Iris pigment epithelial cell (primary cell): ENCODE results near the gene NREP.

ENCODE experiments used
- DNase-seq: peaks from one replicate; pipeline ENCODE4 v3.0.0-alpha.2; 2011; ENCODE audit warnings: low read depth

Gene NREP

DNA sequence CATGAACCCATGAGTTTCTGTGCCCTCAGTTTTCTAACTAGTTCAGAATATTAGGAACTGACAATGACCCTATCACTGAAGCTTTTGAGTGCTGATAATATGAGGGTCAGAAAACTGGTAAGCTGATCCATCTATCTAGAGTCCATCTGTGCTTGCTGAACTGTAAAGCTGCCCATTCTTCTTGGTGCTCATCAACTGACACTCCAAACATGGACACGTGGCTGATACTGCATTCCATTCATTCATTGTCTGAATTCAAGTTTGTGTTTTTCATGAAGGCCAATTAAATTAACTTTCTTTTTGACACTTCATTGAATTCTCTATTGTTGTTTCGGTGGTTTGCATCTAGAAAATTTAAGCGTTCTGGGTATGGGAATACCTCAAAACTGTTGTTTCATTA, 17.6 kb downstream of the NREP start:
- DNase-seq = no peak

DNA sequence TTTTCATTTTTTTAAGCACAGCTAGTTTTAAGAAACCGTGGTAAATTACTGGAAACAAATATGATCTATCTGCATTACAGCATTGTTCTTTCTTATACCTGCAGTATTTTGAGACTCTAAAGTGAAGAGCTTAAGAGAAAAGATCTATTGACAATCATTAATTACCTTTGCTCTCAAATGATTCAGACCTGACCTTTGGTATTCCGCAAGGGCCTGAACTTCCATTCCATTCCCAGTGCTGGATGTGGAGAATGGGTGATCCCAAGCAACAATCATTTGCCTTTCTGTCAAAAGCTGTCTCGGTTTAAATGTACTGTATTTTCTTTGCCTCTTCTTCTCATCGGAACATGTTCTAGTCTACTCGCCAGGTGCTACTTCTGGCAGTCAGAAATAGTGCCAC, 18.9 kb downstream of the NREP start:
- DNase-seq = no peak

DNA sequence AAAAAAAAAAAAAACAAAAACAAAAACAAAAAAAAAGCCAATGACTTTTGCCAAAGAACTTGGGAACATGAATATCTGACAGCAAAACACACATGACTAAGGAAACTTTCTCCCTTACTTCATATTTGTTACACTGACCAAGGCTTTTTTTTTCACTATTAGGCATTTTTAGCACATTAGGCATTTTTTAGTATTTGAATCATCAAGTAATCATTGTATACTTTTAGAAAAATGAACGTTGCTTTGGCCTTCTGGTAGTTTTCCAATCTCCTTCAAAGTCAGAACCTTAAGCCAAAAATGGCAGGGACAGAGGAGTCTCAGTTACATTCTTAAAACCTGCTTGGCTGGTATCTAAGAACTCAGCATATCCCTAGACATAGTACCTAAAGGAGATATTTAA, 19.3 kb downstream of the NREP start:
- peak; percentile 81 for DNase-seq

DNA sequence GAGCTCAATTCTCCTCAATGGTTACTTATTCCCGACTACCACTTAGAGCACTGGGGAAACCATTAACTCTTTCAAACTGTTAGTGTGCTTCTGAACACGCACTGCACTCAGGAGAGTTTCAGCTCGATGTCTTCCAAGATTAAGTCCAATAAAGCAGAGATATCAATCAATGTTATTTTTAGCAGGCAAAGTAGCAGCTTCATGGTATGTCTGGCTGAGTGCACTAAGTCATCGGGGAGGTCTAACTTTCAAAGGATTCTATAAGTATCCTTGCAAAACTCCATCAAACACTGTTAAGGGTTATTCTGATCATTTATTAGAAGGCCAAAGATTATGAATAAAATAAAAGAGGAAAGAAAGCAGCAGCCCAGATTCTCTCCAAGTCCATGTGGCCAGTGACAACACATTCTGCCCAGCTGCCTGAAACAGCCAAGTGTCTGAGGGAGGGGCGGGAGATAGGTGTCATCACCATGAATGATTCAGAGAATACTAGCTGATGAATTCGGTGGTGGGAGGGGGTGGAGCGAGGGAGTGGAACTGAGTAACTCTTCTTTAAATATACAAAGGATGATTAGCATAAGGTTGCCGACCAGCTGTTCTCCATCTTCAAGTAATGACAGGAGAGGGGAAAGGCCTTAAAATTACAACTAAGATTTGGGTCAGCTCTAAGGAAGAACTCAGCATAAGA, 21.3 kb downstream of the NREP start:
- peak; percentile 98 for DNase-seq

DNA sequence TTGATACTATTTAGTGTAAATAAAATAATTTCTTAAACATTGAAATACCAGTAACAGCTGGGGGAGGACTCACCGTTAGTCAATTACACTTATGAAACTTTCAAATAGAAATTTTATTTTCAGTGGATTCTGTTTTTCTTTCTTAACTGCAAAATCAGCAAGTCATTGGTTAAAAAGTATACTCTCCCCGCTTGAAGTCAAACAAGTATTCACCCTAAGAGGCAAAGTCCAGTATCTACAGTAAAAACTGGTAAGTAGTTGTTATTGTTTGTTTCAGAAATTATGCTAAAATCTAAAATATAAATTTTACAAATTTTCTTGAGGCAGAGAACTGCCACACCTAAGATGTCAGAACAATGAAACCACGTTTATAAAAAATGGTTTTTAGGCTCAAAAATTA, 22.4 kb downstream of the NREP start:
- DNase-seq = no peak

DNA sequence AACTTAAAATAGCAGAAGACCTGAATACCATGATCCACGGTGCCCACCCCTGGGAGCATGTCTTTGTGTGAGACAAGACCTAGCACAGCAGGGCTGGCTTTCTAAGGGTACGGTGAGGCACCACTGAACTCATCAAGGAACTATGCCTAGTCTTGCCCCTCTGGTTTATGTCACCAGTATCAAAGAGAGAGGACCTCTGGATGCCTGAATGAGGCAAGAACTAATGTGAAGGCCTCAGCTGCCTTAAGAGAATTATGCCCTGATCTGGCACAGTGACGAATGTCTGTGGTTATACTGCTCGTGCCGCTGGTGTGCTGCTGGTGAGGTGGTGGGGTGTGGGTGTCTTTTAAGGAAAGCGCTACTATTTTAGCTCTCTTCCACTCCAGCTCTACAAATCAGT, 23.0 kb downstream of the NREP start:
- peak; percentile 75 for DNase-seq

DNA sequence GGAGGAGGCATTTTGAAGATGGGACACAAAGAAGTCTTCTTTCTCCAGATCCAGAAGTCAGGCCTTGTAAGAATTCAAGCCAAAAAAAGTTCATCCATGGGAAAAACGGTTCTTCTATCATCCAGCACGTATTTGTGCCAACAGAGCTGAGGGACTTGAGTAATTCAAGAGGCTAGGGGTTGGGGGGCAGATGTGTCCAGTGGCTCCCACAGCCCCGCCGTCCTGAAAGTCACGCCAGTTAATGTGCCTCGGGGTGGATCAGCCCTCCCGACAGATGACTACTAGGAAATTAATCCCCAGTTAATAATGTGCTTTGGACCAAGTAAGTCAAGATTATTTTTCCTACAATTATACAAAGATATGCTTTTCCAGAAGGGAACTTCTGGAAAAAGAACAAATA, 23.4 kb downstream of the NREP start:
- no peak for DNase-seq

GRCh38 chr5:111731638-111732037, 25.4 kb downstream of the NREP start:
- no peak for DNase-seq

DNA sequence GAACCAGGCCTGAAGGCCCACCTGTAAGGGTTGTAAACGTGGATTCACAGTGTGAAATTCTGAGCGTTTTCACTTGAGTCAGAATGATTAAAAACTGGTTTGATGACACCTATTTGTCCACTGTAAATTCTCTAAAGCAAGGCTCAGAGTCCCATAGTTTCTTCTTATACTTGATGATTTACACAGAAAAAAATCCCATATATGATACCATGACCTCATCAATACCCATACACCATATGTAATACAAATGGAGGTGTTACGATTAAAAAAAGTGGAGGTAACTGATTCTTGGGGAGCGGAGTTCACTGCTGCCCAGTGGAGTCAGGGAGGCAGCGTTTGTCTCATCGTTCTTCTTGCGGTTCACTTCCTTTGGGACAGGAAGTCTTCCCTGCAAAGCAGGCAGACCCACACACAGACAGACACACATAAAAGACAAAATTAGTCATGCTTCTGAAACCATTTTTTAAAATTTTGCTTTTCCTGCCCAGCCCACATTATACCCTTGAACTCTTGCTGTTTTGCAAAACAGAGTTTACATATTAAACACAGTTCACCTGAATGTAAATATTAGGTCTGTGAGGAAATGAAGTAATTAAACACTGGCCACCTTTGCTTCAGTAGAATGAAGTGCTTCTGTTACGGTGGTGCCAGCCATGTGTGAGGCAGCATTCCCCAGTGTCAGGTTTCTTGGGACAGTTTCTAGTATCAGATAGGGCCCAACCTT, 26.2 kb downstream of the NREP start:
- DNase-seq = no peak

DNA sequence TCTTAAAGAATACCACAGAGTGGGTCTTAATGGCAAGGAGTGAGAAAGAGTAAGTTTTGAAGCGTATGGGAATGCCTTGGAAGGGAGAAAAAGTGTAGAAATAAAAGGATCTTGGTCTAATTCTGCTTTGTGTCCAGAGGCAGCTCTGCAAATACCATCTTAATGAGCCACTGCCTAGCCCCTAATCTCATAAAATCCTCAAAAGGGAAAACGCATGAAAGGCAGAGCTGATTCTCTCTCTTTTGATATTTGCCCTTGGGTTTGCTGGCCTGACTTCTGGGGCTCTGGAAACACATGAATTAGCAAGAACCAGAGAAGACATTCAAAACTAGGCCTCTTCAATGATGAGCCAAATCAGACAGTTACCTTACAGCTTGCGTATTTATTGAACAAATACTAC, 28.1 kb downstream of the NREP start:
- no peak for DNase-seq

DNA sequence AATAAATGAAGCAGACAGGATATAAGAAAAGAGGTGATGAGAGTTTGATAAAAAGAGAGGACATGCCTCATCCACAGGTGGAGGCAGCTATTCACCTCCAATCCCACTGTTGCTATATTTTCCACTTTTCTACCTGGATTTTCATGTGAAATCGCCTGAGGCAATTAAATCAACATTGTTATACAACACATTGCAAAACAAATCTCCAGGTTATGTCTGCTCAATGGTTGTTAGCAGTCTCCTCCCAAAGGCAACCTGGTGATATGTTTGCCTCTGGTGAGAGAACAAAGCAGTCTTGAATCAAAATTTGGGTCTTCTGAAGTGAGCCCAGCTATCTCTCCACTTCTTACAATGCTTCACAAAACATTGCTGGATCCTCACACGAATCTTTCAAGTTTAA, 30.0 kb downstream of the NREP start:
- DNase-seq = no peak

DNA sequence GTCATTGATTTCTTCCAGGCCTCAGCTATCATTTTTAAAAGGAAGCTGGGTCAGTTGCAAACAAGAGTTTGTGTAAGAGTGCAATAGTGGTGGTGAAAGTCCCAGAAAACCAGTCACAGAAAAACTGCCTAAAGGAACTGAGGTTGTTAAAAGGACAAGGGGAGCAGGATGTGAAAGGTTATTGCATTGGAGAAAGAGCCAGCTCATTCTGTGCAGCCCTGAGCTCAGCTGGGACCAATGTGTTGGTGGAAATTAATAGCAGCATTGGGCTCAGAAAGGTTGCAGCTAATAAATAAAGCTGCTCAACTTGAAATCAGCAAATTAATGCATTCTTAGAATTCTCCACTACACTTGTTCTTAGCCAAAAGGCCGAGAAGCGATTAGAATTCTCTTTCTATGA, 34.9 kb downstream of the NREP start:
- DNase-seq = no peak

GRCh38 chr5:111720333-111720890, 36.6 kb downstream of the NREP start:
- DNase-seq = no peak

GRCh38 chr5:111719773-111720172, 37.2 kb downstream of the NREP start:
- no peak for DNase-seq

- DNase-seq = peak; percentile 7
Observed at GRCh38 chr5:111716789-111717188, 40.2 kb downstream of the NREP start.

DNA sequence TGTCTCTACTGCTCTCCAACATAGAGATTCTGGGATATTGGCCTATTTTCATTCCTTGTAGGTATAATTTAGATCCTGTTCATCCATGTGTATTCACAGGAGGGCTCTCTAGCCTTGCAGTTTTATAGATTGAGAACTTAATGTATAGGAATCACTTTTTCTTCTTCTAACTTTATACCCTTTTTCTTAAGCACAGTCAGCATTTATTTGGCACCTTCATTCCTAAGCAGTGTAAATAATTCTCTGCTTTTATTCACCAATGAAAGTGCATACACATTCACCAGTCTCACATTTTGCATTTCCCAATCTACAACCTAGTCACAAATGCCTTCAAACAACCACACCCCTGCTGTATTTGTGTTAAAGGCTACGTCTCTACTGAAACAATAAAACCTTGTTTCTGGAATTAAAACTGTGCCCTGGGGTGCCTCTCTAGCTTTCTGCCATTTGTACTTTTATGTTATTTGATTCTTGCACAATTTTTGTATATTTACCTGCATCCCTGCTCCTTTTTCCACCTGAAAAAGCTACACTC, 49.3 kb downstream of the NREP start:
- DNase-seq = no peak

DNA sequence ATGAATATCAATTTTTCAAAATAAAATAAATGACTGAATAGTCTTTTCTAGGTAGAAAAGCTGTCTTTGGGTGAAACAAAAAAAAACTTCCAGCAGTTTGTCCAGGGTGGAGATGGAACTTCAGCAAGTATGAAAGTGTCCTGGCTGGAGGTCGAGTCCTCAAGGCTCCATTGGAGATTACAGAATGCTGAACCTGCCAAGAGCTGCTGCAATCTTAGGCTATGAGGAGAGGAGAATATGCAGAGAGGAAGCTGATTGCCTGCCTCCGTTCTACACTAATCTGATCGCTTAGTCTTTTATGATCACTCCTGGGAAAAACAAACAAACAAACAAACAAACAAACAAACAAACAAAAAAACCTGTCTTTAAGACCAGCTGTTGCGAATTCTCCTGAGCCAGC, 50.6 kb downstream of the NREP start:
- DNase-seq = no peak

GRCh38 chr5:111704452-111705085, 52.4 kb downstream of the NREP start:
- no peak for DNase-seq

GRCh38 chr5:111703662-111704061, 53.3 kb downstream of the NREP start:
- DNase-seq = no peak

DNA sequence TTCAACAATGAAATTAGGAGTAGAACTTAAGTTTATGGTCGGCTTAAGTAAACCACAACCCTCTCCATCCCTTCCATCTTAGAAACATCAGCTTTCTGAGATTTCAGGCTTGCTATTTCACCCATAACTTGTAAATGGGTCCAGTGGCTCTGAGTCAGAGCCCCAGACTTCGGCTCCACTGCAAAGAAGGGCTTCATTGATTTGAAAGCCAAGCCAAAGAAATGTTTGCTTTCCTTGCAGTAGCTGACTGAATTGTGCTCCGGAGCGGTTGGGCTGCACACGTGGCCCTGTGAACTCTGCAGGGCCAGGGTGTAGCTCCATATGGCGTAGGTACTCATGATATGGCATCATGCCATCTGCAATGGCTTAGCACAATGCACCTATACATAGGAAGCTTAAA, 57.0 kb downstream of the NREP start:
- DNase-seq = peak; percentile 41

- DNase-seq = peak; percentile 23
Observed at GRCh38 chr5:111699324-111699723, 57.7 kb downstream of the NREP start.

DNA sequence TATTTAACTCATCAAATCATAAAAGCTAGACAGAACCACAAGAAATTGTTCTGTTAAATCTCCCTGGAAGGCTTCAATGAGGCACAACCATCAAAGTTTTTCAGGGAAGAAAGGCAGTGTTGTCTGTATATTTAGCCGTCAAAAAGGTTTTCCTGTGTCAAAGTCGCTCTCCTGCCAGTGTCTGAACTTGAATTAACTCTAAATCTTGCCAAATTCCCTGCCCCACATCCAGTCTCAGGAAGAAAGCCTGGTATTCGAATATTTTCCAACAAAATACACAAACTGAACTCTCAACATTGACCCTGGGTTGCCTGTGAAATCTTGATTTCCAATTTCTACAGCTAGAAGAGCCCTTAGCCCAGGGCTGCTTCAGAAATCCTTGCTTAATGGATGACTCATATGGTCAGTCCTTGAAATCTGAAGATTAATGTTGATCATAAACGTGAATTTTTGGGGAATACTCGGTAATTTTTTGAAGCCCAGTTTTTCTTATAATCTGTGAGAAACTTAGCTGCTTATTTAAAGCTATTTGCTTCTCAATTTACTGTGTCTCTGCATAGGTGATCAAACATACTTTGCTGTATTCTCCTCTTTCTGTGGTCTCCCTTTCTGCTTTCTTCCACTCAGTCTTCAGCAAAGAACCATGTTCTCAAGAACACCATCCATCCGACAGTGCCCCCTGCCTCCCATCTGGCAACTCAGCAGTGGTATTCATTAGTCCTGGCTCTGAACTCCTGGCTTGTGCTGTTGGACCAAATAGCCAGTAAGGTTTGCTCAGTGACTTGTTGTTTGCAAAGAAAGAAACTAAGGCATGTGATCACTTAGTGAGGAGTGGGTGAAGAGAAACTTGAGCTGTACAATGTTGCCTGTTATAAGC, 58.9 kb downstream of the NREP start:
- DNase-seq = peak; percentile 78
